ENCODE data around the gene GPR152.

The GPR152 gene

GRCh38 chr11:67464411-67465188 lies 12.1 kb upstream of the GPR152 start:
- peak in 1 of 2 experiments; percentile 61 for DNase-seq

DNA sequence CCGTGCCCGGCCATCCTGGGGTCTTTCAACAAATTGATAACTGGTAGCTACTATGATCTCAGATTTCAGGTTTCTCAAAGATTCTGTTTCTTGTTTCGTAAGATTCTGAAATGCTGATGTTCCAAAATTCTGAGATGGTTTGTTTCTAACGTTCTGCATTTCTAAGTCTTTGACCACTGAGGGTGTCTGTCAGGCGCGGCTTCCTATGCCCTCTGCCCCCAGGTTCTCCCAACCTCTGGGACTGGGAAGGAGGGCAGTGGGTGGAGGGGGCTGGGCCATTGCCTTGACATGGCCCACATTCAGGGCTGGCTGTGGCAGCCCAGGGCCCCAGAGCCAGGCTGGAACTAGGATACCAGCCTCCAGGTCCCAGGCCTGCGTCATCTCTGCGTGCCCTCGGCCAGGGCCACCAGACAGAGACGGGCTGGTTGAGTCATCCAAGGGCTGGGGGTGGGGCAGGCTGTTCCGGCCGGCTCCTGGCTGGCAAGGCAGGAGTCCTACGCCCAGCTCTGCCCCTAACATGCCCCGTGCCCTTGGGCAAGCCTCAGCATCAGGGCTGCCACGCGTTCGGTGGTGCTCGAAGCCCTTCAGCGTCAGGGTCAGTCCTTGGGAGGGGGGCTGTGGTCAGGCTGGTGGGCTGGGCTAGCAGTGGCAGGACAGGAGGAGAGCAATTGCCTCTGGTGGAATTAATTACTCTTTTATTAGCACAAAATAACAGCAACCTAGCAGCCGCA lies 11.3 kb upstream of the GPR152 start:
- no peak for DNase-seq

GRCh38 chr11:67463186-67463585 lies 10.7 kb upstream of the GPR152 start:
- no peak for DNase-seq

GRCh38 chr11:67458266-67458665 lies 5.7 kb upstream of the GPR152 start:
- no peak for DNase-seq

- no peak for DNase-seq
Measured at GRCh38 chr11:67457453-67457852, 4.9 kb upstream of the GPR152 start.

DNA sequence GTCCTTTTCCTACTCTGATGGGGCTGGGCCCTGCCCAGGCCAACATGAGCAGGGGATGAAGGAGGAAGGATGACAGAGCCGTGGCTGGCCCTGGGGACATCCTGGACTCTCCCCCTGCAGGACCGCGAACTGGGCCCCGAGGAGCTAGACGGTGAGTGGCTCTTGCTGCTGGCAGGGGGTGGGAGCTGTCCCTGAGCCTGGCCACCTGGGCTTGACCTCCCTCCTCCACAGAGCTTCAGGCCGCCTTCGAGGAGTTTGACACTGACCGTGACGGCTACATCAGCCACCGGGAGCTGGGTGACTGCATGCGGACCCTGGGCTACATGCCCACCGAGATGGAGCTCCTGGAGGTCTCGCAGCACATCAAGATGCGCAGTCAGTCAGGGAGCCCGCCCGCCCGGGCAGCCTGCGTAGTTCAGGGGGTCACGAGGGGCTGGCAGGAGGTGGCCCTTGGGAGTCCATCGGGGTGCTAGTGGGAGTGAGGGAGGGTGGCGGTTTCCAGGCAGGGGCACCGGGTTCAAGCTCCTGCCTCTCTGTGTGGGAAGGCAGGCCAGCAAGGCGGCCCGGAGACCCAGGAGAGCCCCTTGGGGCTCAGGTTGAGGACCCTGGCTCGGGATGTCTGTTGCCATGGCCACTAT lies 3.7 kb upstream of the GPR152 start:
- DNase-seq: no peak

DNA sequence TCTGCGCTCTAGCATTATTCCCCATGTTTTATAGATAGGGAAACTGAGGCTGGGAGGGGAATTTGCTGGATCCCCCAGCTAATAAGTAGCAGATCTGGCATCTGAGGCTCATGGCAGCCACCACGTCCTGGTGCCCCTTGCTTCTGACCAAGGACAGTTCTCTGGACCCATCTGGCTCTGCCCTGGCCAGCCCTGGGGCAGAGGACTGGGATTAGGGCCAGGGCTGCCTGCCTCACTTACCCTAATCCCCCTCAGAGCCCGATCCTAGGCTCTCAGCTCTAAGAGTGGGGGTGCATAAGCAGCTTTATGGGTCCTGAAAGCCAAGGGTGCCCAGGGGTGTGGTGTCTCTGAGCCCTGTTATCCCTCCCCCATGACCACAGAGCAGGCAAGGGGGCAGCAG lies 2.5 kb upstream of the GPR152 start, which contains the start of gene CABP4:
TSS of gene CABP4 (plus strand) at position 301 of the 400 bp plus-strand sequence. CDS start at position 371, 70 bp downstream.
- no peak for DNase-seq

- no peak for DNase-seq
Measured at GRCh38 chr11:67453816-67454732, 1.5 kb upstream of the GPR152 start.

- no peak for DNase-seq
Measured at GRCh38 chr11:67451658-67451976, 912 bp downstream of the GPR152 start.

- no peak for DNase-seq
Measured at GRCh38 chr11:67450796-67451657, 1.5 kb downstream of the GPR152 start.

- DNase-seq: no peak
Measured at GRCh38 chr11:67449116-67449844, 3.2 kb downstream of the GPR152 start.

DNA sequence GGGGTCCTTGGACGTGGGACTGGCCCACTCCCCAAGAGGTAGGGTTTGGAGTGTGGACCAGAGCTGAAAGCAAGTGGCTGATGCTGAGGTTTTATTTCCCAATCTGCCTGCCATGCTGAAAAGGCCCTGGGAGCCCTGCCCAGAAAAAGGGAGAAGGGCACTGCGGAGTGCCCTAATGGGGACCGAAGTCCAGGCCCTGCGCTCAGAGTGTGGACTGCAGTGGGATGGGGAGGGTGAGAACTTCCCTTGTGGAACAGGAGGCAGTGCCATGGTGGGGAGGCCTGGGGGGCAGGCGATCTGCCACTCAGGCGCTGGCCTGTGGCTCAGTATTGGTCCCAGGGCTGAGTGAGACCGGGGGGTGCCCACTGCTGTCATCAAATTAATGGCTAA lies 4.3 kb downstream of the GPR152 start:
- DNase-seq: no peak

DNA sequence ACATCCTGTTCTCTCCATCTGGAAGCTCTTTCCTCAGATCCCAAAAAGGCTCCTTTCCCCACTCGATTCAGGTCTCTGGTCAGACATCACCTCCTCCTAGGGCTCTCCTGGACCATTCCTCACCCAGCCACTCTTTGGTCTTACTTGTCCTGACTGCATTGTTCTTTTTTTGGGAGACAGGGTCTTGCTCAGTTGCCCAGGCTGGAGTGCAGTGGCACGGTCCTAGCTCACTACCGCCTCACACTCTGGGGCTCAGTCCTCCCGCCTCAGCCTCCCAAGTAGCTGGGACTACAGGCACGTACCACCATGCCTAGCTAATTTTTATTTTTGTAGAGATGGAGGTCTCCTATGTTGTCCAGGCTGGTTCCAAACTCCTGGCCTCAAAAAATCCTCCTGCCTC lies 7.0 kb downstream of the GPR152 start:
- no peak for DNase-seq

- no peak for DNase-seq
Measured at GRCh38 chr11:67442504-67443404, 9.8 kb downstream of the GPR152 start.

DNA sequence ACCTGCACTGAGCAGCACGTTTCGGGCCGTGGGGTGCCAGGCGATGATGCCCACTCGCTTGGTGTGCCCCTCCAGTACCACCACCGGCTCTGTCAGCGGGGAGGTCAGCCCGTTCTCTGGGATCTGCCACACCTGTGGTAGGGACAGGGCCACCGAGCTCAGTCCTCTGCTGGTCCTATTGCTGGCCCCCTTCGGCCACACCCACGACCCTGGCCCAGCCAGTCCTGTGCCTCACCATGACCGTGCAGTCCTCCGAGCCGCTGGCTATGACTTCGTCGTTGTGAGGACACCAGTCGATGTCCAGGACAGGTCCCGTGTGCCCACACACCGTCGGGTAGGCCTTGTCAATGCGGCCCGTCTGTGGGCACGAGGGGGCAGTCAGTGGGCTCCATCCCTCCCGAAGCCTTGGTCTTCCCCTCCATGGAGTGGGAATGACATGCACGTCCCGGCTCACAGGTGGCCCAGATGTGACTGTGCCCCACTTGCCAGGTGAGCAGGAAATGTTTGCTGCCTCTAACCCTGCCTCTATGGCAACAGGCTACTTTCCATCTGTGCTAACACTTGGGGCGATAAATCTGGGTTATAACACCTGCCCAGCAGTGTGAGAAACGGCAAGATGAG lies 10.7 kb downstream of the GPR152 start:
- no peak for DNase-seq

DNA sequence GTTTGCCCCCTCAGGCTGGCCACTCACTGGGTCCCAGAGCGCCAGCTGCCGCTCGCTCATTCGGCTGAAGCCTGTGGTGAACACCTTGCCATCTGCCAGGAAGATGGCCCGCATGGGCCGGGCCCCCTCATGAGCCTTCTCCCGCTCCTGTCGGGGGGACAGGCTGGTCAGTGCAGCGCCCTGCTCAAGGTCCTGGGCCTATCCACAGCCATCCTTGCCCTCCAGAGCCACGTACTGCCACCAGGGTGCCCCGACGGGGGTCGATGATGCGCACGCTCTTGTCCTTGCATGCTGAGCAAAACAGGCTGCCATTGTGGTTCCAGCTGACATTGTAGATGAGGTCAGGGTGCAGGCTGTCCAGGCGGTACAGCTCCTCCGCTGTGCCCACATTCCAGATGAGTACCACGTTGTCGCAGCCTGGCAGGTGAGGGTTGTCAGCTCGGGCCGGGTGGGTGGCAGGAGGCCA lies 11.4 kb downstream of the GPR152 start:
- DNase-seq: no peak

GRCh38 chr11:67440229-67441097 lies 12.1 kb downstream of the GPR152 start:
- DNase-seq: no peak

All from cerebellar nuclear complex (tissue), 1 donor.